ENCODE measurements around the gene IRF5.

IRF5 gene

GRCh38 chr7:128906001-128906765 lies 31.5 kb upstream of the IRF5 start:
- H3K79me2 ChIP-seq (ENCODE audit: insufficient read depth, low read depth): no peaks in the 10 kb centered on the region
- no peak overlapping the region for H3K27ac ChIP-seq
- TF ChIP-seq CTCF (conservative IDR thresholded peaks at IDR 0.05; ENCODE audit: low read depth, low read length): no peak
- no peak overlapping the region for H3K9ac ChIP-seq
- H3K4me3 ChIP-seq (IDR thresholded peaks at IDR 0.05; ENCODE audit: insufficient read depth, low read depth, low read length): no peak overlapping the region
- H3K4me1 ChIP-seq (ENCODE audit: low read depth, poor library complexity, severe bottlenecking): peaks cover 8% of the 10 kb centered on the region
- no peak overlapping the region for H3K4me2 ChIP-seq
- peaks cover 14% of the 10 kb centered on the region; the same call in 1 of the 2 replicates for H3K27me3 ChIP-seq (ENCODE audit: insufficient read depth, low read depth)
- H4K20me1 ChIP-seq (ENCODE audit: insufficient read depth): no peaks in the 10 kb centered on the region
- H3K36me3 ChIP-seq (ENCODE audit: insufficient read depth): no peaks in the 10 kb centered on the region
- H2AFZ ChIP-seq (ENCODE audit: low read depth): no peak overlapping the region

- no peaks in the 10 kb centered on the region for H3K36me3 ChIP-seq (ENCODE audit: insufficient read depth)
- H3K4me2 ChIP-seq: no peak overlapping the region
- no peak overlapping the region for H3K4me3 ChIP-seq (IDR thresholded peaks at IDR 0.05; ENCODE audit: insufficient read depth, low read depth, low read length)
- no peak overlapping the region for H3K27ac ChIP-seq
- no peaks in the 10 kb centered on the region for H3K79me2 ChIP-seq (ENCODE audit: insufficient read depth, low read depth)
- no peak for TF ChIP-seq CTCF (conservative IDR thresholded peaks at IDR 0.05; ENCODE audit: low read depth, low read length)
- peaks cover 18% of the 10 kb centered on the region; the same call in 1 of the 2 replicates for H3K27me3 ChIP-seq (ENCODE audit: insufficient read depth, low read depth)
- H2AFZ ChIP-seq (ENCODE audit: low read depth): no peak overlapping the region
- no peak overlapping the region for H3K9ac ChIP-seq
- H3K4me1 ChIP-seq (ENCODE audit: low read depth, poor library complexity, severe bottlenecking): peaks cover 8% of the 10 kb centered on the region
- no peaks in the 10 kb centered on the region for H4K20me1 ChIP-seq (ENCODE audit: insufficient read depth)
These were observed 30.8 kb upstream of the IRF5 start for GRCh38 chr7:128906766-128907559.

- H3K9ac ChIP-seq: no peak overlapping the region
- no peak for TF ChIP-seq CTCF (conservative IDR thresholded peaks at IDR 0.05; ENCODE audit: low read depth, low read length)
- no peak overlapping the region for H2AFZ ChIP-seq (ENCODE audit: low read depth)
These were observed 28.7 kb upstream of the IRF5 start for GRCh38 chr7:128908750-128909624.

More at GRCh38 chr7:128908750-128909624, 28.7 kb upstream of the IRF5 start:
- Histone ChIP-seq H3K27ac (no peak overlapping the region), H3K4me2 (no peak overlapping the region), H4K20me1 (ENCODE audit: insufficient read depth) (no peaks in the 10 kb centered on the region), H3K4me1 (ENCODE audit: low read depth, poor library complexity, severe bottlenecking) (peaks cover 8% of the 10 kb centered on the region), H3K4me3 (IDR thresholded peaks at IDR 0.05; ENCODE audit: insufficient read depth, low read depth, low read length) (no peak overlapping the region), H3K27me3 (ENCODE audit: insufficient read depth, low read depth) (peaks cover 19% of the 10 kb centered on the region; the same call in 1 of the 2 replicates), H3K36me3 (ENCODE audit: insufficient read depth) (no peaks in the 10 kb centered on the region), H3K79me2 (ENCODE audit: insufficient read depth, low read depth) (no peaks in the 10 kb centered on the region)

Data from KMS-11 (cell line).